GM10248 (cell line): ENCODE measurements around the gene CASKIN2.
"Not testable (repeated sequence)": the region's sequence is repeated elsewhere in the genome, so short reads cannot be mapped to it uniquely, and the experiment has no call there.

Experiments
- CTCF ChIA-PET: fragments of 300-600 bp; sonication (Branson Sonifier 250); formaldehyde crosslinking; extraction: SDS; loops from one replicate; lab custom pipeline; 2021; ENCODE audit warnings: antibody characterized with exemption; lab: Yijun Ruan, JAX
- POLR2A ChIA-PET: fragments of 350-650 bp; sonication (Branson Sonifier 250); formaldehyde crosslinking; extraction: SDS; loops from one replicate; lab custom pipeline; 2020; ENCODE audit warnings: antibody characterized with exemption; lab: Yijun Ruan, JAX
- DNase-seq: peaks from one replicate; pipeline ENCODE4 v3.0.0; 2012; ENCODE audit errors: extremely low spot score
- CTCF ChIP-seq: IDR thresholded peaks from 2 replicates; pipeline ENCODE4 v1.5.1; 2012; ENCODE audit warnings: mild to moderate bottlenecking, low read depth; ENCODE audit errors: extremely low read depth, missing control alignments, control extremely low read depth

Gene CASKIN2

GRCh38 chr17:75485688-75486087 is 29.6 kb downstream of the CASKIN2 start:
- ChIA-PET CTCF (interaction anchor here (1.0 to 1.6 kb wide), 2 partner anchors 11 to 31 kb away, joined by 4 to 5 read pairs; partner anchors contain the start of gene TSEN54), POLR2A (no interaction called here)
- DNase-seq = no peak
- no peak for TF ChIP-seq CTCF

GRCh38 chr17:75482098-75482942 is 33.0 kb downstream of the CASKIN2 start:
- POLR2A ChIA-PET = no interaction called here
- DNase-seq = no peak
- TF ChIP-seq CTCF = no peak
- CTCF ChIA-PET = interaction anchor here (0.8 to 1.9 kb wide), 6 partner anchors 8 to 34 kb away, joined by 3 to 5 read pairs (median 4); partner anchors contain the start of gene TSEN54

- no peak for TF ChIP-seq CTCF
- ChIA-PET CTCF (interaction anchor here (0.8 to 1.9 kb wide), 6 partner anchors 9 to 272 kb away, joined by 3 to 7 read pairs (median 4); partner anchors contain the start of gene TSEN54), POLR2A (no interaction called here)
- no peak for DNase-seq
Observed at GRCh38 chr17:75481194-75482068, 33.9 kb downstream of the CASKIN2 start.

GRCh38 chr17:75480281-75480680 is 35.1 kb downstream of the CASKIN2 start:
- ChIA-PET CTCF (interaction anchor here (0.8 to 2.4 kb wide), 5 partner anchors 15 to 273 kb away, joined by 3 to 7 read pairs (median 5); partner anchors contain the start of gene TSEN54), POLR2A (no interaction called here)
- no peak for TF ChIP-seq CTCF
- DNase-seq = no peak

GRCh38 chr17:75478508-75478907 is 36.8 kb downstream of the CASKIN2 start:
- ChIA-PET CTCF (interaction anchor here (1.5 to 2.4 kb wide), 2 partner anchors 13 to 208 kb away, joined by 4 to 5 read pairs; partner anchors contain the start of gene MIF4GD), POLR2A (no interaction called here)

GRCh38 chr17:75477490-75477862 is 37.9 kb downstream of the CASKIN2 start:
- POLR2A ChIA-PET = not testable (repeated sequence)
- CTCF ChIA-PET = interaction anchor here (0.9 to 1.6 kb wide), 3 partner anchors 10 to 41 kb away, joined by 3 read pairs; no protein-coding TSS in a partner anchor

More at GRCh38 chr17:75478508-75478907, 36.8 kb downstream of the CASKIN2 start:
- DNase-seq = no peak
- TF ChIP-seq CTCF = no peak

More at GRCh38 chr17:75477490-75477862, 37.9 kb downstream of the CASKIN2 start:
- DNase-seq = not testable (repeated sequence)
